K562 (cell line): Measurements from ENCODE around the gene DNAJB6. TPM values are rescaled to one million over a fixed set of nuclear protein-coding genes. Genes with fewer than 3 reads are reported as not detected.

Experiments used
- BRF1 ChIP-seq: IDR thresholded peaks from 3 replicates; pipeline ENCODE4 v1.6.1; 2011; ENCODE audit warnings: borderline replicate concordance, mild to moderate bottlenecking; ENCODE audit not compliant: insufficient read length; ENCODE audit errors: extremely low read depth
- ELF2 ChIP-seq: fragments of 250-450 bp; sonication (Bioruptor Pico); IDR thresholded peaks from 2 replicates; pipeline ENCODE4 v1.5.0; 2021; ENCODE audit warnings: mild to moderate bottlenecking
- MBD2 ChIP-seq: sonication (generic); IDR thresholded peaks from 2 replicates; pipeline ENCODE4 v1.6.1; 2016; ENCODE audit warnings: low read depth, borderline replicate concordance
- POLR2A ChIP-seq: fragments of 450-650 bp; conservative IDR thresholded peaks from 2 replicates; pipeline ENCODE4 v1.6.1; 2016
- POLR2B ChIP-seq: fragments of 450-650 bp; IDR thresholded peaks from 2 replicates; pipeline ENCODE4 v1.6.1; 2018; ENCODE audit warnings: low read depth; ENCODE audit not compliant: partially characterized antibody
- RAD21 ChIP-seq, 2 experiments: fragments of 250-450 bp in 1 of 2; fragments of 450-650 bp in 1 of 2; sonication (Bioruptor Pico) in 1 of 2; formaldehyde crosslinking in 1 of 2; IDR thresholded peaks in 1 of 2; conservative IDR thresholded peaks in 1 of 2; 2 replicates each; pipeline versions ENCODE4 v1.4.0 to v1.8.0; 2020 to 2022; ENCODE audit warnings: mild to moderate bottlenecking in 2 of 2, moderate library complexity in 1 of 2
- RUNX1 ChIP-seq: sonication (generic); IDR thresholded peaks from 2 replicates; pipeline ENCODE4 v1.6.1; 2016; ENCODE audit warnings: antibody characterized with exemption, low read depth
- THRAP3 ChIP-seq: fragments of 450-650 bp; IDR thresholded peaks from 2 replicates; pipeline ENCODE4 v1.6.1; 2016; ENCODE audit warnings: mild to moderate bottlenecking, inconsistent platforms, borderline replicate concordance
- TOE1 ChIP-seq, 2 experiments: fragments of 450-650 bp in 1 of 2; sonication (generic) in 1 of 2; formaldehyde crosslinking in 1 of 2; IDR thresholded peaks; 2 replicates each; pipeline versions ENCODE4 v1.7.1 to v1.8.0; 2016 to 2022; ENCODE audit warnings: borderline replicate concordance in 2 of 2, mild to moderate bottlenecking in 2 of 2, antibody characterized with exemption in 1 of 2, inconsistent platforms in 1 of 2, low read depth in 1 of 2, missing genetic modification reagents in 1 of 2, moderate library complexity in 1 of 2
- XRCC5 ChIP-seq: fragments of 200-400 bp; formaldehyde crosslinking; IDR thresholded peaks from 2 replicates; pipeline ENCODE4 v1.6.1; 2017; ENCODE audit warnings: low read depth, mild to moderate bottlenecking, low read length
- ZBTB7A ChIP-seq: IDR thresholded peaks from 2 replicates; pipeline ENCODE4 v1.6.1; 2011; ENCODE audit warnings: low read depth, mild to moderate bottlenecking, low read length, moderate library complexity, borderline replicate concordance; ENCODE audit not compliant: control insufficient read depth
- ZFP36 ChIP-seq: fragments of 150-350 bp; IDR thresholded peaks from 2 replicates; pipeline ENCODE4 v1.6.1; 2018; ENCODE audit warnings: low read length, low read depth; ENCODE audit not compliant: partially characterized antibody
- ZNF41 ChIP-seq: fragments of 250-450 bp; sonication (Bioruptor Pico); conservative IDR thresholded peaks from 2 replicates; pipeline ENCODE4 v1.4.0; 2020; ENCODE audit warnings: mild to moderate bottlenecking
- ZNF766 ChIP-seq: fragments of 200-800 bp; sonication (Bioruptor generic); conservative IDR thresholded peaks from 2 replicates; pipeline ENCODE4 v1.6.1; 2016; ENCODE audit warnings: missing genetic modification characterization, missing compliant biosample characterization
- ZNF785 ChIP-seq: fragments of 250-450 bp; sonication (Bioruptor Pico); IDR thresholded peaks from 2 replicates; pipeline ENCODE4 v1.4.0; 2020; ENCODE audit warnings: mild to moderate bottlenecking
- polyA plus RNA-seq, 8 experiments: library from polyadenylated mRNA; depleted of rRNA in 4 of 8; stranded (reverse) in 5 of 8; unstranded in 3 of 8; fragments of >200 nt; fragmentation: Nextera tagmentation in 2 of 8; fragmentation: Illumina TruSeq in 1 of 8; extraction: Ambion mirVana in 2 of 8; extraction: Trizol in 1 of 8; gene quantifications; 2 replicates each; pipeline versions ENCODE4 v1.2.1 to v1.2.3, GENCODE V29; 2011 to 2014; ENCODE audit warnings: inconsistent platforms in 1 of 8, missing spikeins in 1 of 8
- total RNA-seq, 7 experiments: library from RNA; depleted of rRNA in 6 of 7; stranded (reverse); fragments of >200 nt in 6 of 7; fragmentation: Illumina TruSeq in 2 of 7; extraction: Trizol in 2 of 7; gene quantifications; 2 replicates each; pipeline versions ENCODE4 v1.2.1 to v1.2.3, GENCODE V29; 2011 to 2021; ENCODE audit warnings: low replicate concordance in 1 of 7
- TF ChIP-seq, protein P1 (sequence below): sonication (generic); formaldehyde crosslinking; IDR thresholded peaks from 2 replicates; pipeline ENCODE4 v1.8.0; 2022; ENCODE audit warnings: mild to moderate bottlenecking, low read depth, missing genetic modification reagents
- TF ChIP-seq, protein P2 (sequence below): fragments of 450-650 bp; conservative IDR thresholded peaks from 2 replicates; pipeline ENCODE4 v1.6.1; 2016; ENCODE audit warnings: missing genetic modification characterization, low read depth, mild to moderate bottlenecking, missing compliant biosample characterization, moderate library complexity
- TF ChIP-seq, protein P3 (sequence below): sonication (generic); formaldehyde crosslinking; IDR thresholded peaks from 2 replicates; pipeline ENCODE4 v1.8.0; 2022; ENCODE audit warnings: mild to moderate bottlenecking, missing genetic modification reagents
- TF ChIP-seq, protein P4 (sequence below): fragments of 450-650 bp; formaldehyde crosslinking; IDR thresholded peaks from 2 replicates; pipeline ENCODE4 v1.4.0; 2020; ENCODE audit warnings: mild to moderate bottlenecking, moderate library complexity

Gene DNAJB6
- total and polyA plus RNA-seq, 9 of the 15 experiments (the other 6 are each of a cell fraction or from before 2014, with no cell fraction given) = 84.5 to 158 (median 135) TPM

DNA sequence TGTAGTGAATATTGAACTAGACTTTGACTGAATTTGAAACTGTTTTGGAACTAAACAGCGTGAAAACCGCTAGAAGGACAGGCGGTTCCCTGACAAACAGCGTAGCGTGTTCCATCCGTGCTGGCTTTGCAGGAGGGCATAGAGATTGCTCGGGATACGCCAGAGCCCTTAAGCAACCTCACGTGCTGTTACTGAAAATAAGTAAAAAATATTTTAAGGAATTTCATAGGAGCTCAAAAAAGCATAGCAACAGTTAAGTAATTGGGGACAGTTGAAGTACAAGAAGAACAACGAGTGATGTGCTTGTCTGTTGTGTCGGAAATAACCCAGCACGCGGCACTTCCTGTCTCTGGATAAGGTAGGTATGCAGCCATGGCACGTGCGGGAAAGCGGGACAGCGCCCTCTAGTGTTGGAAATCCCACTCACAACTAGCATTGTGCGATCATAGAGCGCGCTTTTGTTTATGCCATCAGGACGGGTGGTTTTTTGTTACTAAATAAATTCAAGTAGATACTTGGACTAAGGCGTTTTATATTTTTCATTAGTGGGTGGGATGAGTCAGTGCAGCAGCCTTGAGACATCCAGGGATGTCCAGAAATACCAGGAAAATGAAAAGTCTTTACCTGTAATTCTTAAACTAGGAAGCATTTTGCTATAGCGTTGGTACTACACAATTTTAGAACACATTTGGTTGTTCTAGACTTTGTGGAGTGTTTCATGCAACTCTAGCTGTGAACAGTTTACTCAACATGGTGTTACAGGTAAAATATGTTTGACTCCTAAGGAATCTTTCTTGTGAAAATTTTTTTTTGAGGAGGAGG is 50.4 kb downstream of the DNAJB6 start (continued):
- TF ChIP-seq, protein P1, sequence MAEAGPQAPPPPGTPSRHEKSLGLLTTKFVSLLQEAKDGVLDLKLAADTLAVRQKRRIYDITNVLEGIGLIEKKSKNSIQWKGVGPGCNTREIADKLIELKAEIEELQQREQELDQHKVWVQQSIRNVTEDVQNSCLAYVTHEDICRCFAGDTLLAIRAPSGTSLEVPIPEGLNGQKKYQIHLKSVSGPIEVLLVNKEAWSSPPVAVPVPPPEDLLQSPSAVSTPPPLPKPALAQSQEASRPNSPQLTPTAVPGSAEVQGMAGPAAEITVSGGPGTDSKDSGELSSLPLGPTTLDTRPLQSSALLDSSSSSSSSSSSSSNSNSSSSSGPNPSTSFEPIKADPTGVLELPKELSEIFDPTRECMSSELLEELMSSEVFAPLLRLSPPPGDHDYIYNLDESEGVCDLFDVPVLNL (CRISPR knock-in tag) = 0 out of 2 replicates have a peak, but pooled peaks have one; percentile 36
- TF ChIP-seq POLR2B = peak; percentile 28
- no peak for TF ChIP-seq BRF1
- TF ChIP-seq, protein P2, sequence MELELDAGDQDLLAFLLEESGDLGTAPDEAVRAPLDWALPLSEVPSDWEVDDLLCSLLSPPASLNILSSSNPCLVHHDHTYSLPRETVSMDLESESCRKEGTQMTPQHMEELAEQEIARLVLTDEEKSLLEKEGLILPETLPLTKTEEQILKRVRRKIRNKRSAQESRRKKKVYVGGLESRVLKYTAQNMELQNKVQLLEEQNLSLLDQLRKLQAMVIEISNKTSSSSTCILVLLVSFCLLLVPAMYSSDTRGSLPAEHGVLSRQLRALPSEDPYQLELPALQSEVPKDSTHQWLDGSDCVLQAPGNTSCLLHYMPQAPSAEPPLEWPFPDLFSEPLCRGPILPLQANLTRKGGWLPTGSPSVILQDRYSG = no peak; the same call in 1 of the 2 replicates
- TF ChIP-seq MBD2 = no peak
- TF ChIP-seq, protein P3, sequence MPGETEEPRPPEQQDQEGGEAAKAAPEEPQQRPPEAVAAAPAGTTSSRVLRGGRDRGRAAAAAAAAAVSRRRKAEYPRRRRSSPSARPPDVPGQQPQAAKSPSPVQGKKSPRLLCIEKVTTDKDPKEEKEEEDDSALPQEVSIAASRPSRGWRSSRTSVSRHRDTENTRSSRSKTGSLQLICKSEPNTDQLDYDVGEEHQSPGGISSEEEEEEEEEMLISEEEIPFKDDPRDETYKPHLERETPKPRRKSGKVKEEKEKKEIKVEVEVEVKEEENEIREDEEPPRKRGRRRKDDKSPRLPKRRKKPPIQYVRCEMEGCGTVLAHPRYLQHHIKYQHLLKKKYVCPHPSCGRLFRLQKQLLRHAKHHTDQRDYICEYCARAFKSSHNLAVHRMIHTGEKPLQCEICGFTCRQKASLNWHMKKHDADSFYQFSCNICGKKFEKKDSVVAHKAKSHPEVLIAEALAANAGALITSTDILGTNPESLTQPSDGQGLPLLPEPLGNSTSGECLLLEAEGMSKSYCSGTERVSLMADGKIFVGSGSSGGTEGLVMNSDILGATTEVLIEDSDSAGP (CRISPR knock-in tag) = peak; percentile 60; the same call in 1 of the 2 replicates
- no peak for TF ChIP-seq ZFP36
- peak; percentile 97 for TF ChIP-seq XRCC5
- peak; percentile 13 to 72; a peak in 3 of 4 replicates for TF ChIP-seq RAD21 (CRISPR knock-in tag; conservative IDR thresholded peaks at IDR 0.05 in 1 of 2, IDR thresholded peaks at IDR 0.05 in 1 of 2)
- TF ChIP-seq ZNF41 = no peak
- 0 out of 2 replicates have a peak, but pooled peaks have one; percentile 48 for TF ChIP-seq ELF2
- no peak for TF ChIP-seq ZBTB7A
- peak; percentile 65; the same call in 1 of the 2 replicates for TF ChIP-seq TOE1 (IDR thresholded peaks at IDR 0.05; ENCODE audit: borderline replicate concordance)
- TF ChIP-seq TOE1 (CRISPR knock-in tag; IDR thresholded peaks at IDR 0.05; ENCODE audit: borderline replicate concordance, low read depth) = 0 out of 2 replicates have a peak, but pooled peaks have one; percentile 61
- TF ChIP-seq ZNF766 (CRISPR knock-in tag) = no peak
- TF ChIP-seq, protein P4, sequence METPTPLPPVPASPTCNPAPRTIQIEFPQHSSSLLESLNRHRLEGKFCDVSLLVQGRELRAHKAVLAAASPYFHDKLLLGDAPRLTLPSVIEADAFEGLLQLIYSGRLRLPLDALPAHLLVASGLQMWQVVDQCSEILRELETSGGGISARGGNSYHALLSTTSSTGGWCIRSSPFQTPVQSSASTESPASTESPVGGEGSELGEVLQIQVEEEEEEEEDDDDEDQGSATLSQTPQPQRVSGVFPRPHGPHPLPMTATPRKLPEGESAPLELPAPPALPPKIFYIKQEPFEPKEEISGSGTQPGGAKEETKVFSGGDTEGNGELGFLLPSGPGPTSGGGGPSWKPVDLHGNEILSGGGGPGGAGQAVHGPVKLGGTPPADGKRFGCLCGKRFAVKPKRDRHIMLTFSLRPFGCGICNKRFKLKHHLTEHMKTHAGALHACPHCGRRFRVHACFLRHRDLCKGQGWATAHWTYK = no peak
- TF ChIP-seq ZNF785 (CRISPR knock-in tag) = no peak
- 0 out of 2 replicates have a peak, but pooled peaks have one; percentile 52 for TF ChIP-seq THRAP3
- peak; percentile 48 for TF ChIP-seq POLR2A
- no peak for TF ChIP-seq RUNX1
